NCI-H146 treated with DMSO at 0.1 percent for 48 hours (cell line): Measurements from ENCODE around the gene CD320.
"Not testable (repeated sequence)": the region's sequence is repeated elsewhere in the genome, so short reads cannot be mapped to it uniquely, and the experiment has no call there.

Experiments
- DNase-seq: peaks from one replicate; lab custom pipeline; 2025; ENCODE audit not compliant: unreplicated experiment; lab: John Stamatoyannopoulos, UW

The CD320 gene

GRCh38 chr19:8310342-8311055 is 2.3 kb upstream of the CD320 start:
- no peak for DNase-seq

DNA sequence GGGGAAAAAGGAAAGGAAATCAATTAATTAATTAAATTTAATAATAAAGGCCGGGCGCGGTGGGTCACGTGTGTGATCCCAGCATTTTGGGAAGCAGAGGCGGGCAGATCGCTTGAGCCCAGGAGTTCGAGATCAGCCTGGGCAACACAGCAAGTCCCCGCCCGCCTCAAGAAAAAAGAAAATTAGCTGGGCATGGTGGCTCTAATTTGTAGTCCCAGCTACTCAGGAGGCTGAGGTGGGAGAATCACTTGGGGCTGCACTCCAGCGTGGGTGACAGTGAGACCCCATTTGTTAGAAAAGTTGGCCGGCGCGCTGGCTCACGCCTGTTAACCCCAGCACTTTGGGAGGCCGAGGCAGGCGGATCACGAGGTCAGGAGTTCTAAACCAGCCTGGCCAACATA is 733 bp upstream of the CD320 start:
- DNase-seq = no peak

DNA sequence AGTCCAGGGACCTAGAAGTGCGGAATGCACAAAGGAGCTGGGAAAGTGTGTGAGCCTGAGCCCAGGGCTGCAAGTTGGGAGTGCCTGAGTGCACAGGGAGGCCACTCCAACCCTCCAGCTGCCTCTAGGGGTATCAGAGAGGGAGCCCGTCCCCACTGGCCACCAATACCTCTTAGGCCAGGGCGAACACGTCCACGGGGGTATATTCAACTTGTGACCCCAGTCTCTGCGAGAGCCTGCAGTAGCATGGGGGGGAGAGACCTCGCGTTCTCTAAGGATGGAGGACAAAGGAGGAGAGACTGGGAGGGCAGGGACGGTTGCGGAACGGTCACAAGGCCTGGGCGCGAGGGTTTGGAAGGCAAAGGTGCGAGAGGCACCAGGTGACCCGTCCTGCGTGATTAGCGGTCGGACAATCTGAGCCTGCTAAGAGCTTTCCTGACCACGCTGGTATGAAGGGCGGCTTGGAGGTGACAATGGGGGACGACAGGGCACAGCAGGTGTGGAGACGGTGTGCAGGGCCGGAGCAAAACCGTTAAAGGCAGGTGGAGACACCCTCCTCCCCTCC is 676 bp downstream of the CD320 start:
- DNase-seq = no peak

DNA sequence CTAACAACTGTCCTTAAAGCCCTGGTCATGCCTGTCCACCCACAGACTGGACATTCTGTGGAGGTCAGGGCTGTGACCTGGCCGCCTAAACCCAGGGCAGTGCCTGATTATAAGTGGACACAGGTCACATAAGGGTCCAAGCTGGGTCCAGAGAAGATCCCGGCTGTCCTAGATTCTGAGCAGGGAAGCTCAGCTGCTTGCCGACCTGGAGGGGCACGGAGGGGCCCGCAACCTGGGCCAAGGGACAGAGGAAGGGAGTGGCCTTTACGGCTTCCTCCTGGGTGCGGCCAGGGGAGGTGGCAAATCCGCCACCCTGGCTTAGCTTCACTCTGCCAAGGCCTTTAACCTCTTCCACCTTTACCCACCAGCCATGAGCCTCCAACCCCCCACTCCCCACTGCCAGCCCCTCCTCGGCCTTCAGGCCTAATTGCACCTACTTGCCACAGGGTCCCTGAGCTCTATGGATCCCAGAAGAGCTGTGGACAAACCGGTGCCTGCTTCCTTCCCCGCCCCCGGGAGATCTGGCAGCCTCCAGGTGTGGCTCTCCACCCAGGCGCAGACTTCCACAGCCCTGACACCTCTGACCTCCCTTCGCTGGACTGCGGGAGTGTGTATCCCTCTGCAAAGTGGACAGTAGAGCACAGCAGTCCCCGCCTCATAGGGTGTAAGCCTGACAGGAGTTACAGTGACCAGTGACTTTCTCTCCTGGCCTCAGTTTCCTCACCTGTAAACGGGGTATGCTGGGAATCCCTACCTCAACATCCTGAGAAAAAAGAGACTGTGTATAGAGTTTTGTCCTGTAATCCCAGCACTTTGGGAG is 1.7 kb downstream of the CD320 start:
- no peak for DNase-seq

DNA sequence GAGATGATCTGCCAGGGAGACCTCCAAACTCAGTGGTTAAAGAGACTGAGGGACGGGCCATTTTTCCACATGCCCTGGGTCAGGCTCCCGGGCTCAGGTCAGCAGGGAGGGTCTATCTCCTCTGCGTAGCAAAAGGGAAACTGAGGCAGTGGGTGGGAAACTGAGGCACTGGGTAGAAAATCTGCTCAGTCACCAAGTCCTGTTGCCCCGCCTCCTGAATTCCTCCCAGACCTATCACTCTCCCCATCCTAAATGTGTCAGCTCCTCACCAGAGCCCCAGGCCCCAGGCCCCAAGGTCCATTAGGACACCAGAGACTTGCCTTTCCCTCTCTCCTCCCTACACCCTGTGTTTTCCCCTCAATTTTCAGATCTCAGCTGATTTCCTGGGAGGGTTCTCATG is 2.4 kb downstream of the CD320 start:
- DNase-seq = no peak

DNA sequence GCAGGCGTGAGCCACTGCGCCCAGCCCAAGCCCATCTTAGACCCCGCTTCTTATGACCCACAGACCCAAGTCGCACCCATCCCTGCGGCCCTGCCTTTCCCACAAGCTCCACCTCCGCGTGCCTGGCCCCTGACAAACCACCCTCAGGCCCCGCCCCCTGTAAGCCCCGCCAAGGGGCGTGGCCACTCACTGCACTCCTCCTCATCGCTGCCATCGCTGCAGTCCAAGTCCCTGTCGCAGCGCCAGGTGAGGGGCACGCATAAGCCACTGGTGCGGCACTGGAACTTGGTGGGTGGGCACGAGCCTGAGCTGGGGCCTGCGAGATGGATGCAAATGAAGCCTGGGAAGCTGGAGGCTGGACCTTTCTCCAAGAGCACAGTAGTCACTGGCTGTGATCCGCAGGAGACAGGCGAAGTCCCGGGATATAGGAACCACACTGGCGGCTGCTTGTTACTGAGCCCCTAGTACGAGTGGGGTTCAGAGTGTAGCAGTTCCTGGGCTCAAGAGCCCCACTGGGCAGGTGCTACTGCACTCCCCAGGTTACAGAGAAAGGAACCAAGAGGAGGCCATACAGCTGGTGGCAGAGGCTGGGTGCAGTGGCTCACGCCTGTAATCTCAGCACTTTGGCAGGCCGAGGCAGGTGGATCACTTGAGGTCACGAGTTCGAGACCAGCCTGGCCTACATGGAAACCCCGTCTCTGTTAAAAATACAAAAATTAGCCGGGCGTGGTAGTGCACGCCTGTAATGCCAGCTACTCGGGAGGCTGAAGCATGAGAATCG is 3.1 kb downstream of the CD320 start:
- DNase-seq = no peak

DNA sequence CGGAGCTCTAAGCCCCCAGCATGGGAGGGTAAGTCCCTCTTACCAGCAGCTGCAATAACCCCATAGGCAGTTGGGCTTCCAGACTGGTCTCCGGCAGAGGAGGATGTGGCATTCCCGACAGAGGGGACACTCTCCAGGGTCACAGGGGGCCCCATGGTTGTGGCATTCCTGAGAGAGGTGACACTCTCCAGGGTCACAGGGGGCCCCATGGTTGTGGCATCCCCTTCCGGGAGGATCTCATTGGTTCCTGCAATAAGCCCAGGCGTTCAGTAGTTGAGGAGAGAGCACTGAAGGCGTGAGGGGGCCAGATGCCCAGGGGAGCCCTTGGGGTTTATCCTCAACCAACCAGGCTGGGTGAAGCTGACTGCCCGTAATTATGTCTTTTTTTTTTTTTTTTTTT is 5.4 kb downstream of the CD320 start:
- DNase-seq = no peak

DNA sequence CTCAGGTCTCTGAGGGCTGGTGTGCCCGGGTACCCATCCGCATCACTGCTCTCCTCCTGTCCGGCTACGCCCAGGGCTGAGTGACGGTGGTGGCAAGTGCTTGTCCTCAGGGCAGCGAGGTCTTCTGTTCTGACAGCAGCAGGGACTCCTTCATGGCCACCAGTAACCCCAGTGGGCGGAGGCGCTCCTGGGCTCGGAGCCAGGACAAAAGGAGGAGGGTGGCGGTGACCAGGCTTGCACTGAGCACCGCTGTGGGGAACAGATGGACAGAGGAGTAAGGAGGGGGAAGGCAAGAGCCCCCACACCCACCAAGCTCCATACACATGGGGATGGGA is 5.8 kb downstream of the CD320 start:
- DNase-seq = no peak

GRCh38 chr19:8291337-8291736 is 16.8 kb downstream of the CD320 start:
- not testable (repeated sequence) for DNase-seq

DNA sequence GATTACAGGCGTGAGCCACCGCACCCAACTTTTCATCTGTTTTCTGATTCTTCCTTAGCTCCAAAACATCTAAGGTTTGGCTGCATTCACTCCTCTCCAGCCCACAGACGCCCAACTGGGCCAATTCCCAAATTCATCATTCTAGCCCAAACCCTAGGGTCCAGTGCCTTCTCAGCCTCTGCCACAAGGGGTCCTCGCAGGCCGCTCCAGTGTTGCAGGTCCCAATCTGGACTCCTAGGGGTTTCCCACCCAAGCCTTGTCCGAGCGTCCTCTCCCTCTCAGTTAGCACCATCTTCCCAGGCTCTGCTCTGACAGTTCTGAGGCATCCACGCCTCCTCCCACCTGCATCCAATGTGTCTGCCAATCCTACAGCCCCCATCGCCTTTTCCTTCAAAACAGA is 31.6 kb downstream of the CD320 start:
- not testable (repeated sequence) for DNase-seq

- no peak for DNase-seq
These were observed 38.4 kb downstream of the CD320 start for GRCh38 chr19:8269724-8270123.

- no peak for DNase-seq
These were observed 42.3 kb downstream of the CD320 start for GRCh38 chr19:8265872-8266271.

- not testable (repeated sequence) for DNase-seq
These were observed 43.9 kb downstream of the CD320 start for GRCh38 chr19:8264248-8264647.

GRCh38 chr19:8262431-8262830 is 45.7 kb downstream of the CD320 start:
- DNase-seq = no peak

- DNase-seq = no peak
These were observed 46.3 kb downstream of the CD320 start for GRCh38 chr19:8261881-8262280.

DNA sequence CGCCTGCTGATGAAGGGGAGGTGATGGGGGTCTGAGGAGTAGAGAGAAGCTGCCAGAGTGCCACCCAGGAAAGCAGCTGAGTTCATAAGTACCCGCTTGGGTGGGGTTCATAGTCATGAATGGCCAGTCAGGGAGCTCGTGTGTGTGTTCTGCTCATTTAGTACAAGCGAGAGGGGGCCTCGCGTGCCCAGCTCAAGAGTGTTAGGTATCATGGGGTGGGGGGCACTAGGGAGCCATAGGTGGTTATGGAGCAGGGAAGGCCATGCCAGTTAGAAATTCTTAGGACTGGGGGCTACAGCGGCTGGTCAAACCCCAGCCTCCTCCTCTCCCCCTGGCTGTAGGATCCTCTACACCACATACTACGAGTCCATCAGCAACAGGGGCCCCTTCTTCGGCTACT is 46.8 kb downstream of the CD320 start:
- no peak for DNase-seq

DNA sequence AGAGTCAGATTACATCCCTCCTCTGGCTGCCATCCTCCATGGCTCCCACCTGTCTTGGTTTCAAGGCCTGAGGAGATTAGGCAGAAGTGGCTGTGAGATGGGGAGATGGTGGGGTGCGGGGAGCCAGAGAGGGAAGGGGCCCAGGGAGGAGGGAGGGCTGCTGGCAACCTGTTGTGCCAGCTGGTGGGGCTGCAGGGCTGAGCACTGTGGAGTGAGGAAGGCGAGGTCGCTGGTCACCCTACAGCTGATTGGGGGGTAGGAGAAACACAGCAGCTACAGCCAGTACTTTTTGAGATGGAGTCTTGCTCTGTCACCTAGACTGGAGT is 48.3 kb downstream of the CD320 start:
- DNase-seq = no peak

DNA sequence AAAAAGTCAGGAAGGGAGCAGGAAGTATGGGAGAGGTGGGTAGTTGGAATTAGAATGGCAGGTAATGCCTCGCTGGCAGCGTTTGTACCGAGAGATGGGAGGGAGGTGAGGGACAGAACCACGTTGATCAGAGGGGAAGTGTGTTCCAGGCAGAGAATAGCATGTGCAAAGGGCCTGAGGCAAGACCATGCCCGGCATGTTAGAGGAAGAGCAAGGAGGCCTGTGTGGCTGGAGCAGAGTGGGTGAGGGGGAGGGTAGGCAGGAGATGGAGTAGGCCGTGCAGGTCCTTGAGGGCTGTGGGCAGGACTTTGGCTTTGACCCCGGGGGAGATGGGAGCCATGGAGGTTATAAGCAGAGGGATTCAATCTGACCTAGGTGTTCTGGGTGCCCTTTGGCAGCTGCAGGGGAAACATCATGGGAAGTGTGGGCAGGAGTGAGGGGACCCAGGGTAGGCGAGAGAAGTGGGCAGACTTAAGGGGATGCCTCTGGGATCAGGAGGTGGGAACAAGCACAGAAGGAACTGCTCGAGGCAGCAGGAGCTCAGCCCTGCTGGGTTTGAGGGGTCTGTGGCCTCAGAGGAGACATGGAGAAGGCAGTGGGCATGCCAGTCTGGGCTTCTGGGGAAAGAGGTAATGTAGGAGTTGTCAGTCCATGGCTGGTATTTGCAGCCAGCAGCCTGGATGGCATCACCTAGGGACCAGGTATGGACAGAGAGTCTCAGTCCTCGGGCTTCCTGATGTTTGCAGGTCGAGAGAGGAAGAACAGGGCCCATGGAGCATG is 48.8 kb downstream of the CD320 start:
- DNase-seq = no peak

DNA sequence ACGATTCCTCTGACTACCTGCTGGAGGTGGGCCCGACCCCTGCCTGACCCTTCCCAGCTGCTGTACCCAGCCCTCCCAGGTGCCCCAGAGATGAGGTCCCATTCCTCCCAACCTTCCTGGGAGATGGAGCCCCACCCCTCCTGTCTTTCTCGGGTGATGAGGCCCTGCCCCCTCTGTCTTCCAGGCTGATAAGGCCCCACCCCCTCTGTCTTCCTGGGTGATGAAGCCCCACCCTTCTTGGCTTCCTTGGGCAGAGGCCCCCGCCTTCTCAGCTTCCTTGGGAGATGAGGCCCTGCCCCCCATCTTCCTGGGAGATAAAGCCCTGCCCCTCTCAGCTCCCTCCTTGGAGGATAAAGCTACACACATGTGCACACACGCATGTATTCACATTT is 51.1 kb downstream of the CD320 start:
- no peak for DNase-seq

DNA sequence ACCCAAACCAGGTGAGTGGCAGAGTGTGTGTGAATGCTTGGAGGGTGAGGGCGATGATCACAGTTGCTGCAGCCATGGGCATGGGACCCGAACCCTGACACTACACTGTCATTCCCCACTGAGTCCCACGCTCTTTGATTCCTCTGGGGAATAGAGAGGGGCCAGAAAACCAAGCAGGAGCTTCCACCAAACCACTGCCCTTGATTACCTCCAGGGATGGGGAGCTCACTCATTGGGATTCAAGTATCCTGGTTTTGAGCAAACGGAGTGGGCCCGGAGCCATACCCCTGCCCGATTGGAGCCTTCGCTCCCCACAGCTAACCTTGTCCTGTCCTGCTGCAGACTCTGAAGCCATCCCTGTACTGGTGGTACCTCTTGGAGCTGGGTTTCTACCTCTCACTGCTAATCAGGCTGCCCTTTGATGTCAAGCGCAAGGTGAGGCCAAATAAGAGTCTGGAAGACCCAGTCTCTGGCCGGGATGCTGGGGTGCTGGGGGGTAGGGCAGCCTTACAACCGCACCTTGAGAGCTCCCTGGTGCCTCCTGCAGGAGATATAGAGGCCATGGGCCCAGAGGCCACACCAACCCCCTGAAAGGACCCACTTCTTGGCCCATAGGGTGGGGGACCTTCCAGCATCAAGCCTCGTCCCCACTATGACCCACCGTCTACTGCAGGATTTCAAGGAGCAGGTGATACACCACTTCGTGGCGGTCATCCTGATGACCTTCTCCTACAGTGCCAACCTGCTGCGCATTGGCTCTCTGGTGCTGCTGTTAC is 51.7 kb downstream of the CD320 start:
- DNase-seq = no peak
